HG03108 (cell line): Measurements from ENCODE around the gene PLA2R1.
A peak's percentile ranks its signal among the peaks of the same experiment; 100 is the strongest.
"Not testable (repeated sequence)": the region's sequence is repeated elsewhere in the genome, so short reads cannot be mapped to it uniquely, and the experiment has no call there.

Experiments used
- ATAC-seq: cut with Tn5 transposase; IDR thresholded peaks from one replicate; pipeline ENCODE4 v1.9.1; 2021; ENCODE audit warnings: moderate library complexity; ENCODE audit not compliant: unreplicated experiment

PLA2R1 gene

DNA sequence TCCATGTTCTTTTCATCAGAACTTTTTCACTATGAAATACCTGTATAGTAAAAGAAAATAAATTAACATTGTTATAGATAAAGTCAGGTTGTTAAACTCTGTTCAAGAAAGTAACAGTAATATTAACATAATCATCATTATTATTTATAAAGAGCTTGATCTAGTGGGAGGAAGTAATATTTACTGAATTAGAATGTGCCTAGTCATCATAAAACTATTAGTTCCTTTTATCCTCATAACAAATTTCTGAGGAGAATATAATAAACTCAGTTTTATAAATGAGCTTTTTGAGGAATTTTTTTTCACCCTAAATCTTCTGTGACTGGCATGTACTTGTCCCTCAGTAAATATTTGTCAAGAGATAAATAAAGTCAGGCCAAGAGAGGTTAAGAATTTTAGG, 78.4 kb downstream of the PLA2R1 start:
- ATAC-seq: no peak

DNA sequence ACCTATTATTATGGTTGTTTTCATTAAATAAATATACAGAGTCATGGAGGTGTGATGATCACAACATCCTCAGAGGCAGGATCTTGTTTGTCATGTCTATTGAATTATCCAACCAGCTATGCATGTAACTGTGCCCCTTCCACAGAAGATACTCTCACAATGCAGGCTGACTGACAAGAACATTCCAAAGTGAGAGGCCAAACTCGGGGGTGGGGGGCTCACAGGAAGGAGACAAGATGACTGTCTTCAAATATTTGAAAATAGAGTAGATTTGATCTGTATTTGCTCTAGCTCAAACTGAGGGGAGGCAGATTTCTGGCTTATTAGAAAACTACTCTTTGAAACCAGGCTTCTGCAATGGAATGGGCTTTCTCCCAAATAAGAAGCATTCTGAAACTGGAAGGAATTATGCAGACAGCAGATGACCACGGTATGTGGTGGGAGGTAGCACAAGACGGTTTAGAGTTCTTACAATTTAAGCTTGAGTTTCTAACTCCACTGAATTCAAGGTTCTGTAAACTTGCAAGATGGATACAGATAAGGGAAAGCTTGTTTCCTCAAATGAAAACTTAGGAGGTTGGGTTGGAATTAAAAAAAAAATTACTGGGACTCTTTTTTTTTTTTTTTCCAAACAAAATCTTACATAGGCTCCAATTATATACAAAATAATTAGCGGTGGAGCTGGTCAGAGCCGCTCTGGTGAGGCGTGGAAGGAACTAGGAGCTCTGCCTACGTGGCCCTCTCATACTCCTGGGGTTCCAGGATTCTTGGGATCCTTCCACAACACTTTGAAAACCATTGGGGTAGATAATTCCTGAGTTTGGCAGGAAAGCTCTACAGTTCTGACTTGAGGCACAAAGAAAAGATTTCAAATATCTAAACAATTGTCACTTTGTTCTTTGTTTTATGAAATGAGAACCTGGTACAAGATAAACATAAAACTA, 79.3 kb downstream of the PLA2R1 start:
- ATAC-seq: no peak

DNA sequence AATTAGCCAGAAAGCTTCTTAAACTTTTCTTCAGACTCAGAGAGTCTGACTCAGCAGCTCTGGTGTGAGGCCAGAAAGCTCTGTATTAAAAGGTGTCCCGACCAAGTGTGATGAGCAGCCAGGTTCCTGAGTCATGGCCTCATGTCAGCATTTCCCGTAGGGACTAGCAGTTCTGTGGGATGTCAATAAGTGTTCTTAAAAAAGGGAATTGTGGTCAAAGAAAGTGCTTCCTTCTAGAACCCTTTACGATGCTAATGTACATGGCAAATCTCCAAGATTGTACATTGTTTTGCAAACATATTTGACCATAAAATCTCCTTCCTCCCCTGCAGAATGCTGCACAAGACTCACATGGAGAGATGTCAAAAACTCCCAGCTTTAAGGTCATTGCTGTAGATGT, 80.1 kb downstream of the PLA2R1 start:
- ATAC-seq: no peak

DNA sequence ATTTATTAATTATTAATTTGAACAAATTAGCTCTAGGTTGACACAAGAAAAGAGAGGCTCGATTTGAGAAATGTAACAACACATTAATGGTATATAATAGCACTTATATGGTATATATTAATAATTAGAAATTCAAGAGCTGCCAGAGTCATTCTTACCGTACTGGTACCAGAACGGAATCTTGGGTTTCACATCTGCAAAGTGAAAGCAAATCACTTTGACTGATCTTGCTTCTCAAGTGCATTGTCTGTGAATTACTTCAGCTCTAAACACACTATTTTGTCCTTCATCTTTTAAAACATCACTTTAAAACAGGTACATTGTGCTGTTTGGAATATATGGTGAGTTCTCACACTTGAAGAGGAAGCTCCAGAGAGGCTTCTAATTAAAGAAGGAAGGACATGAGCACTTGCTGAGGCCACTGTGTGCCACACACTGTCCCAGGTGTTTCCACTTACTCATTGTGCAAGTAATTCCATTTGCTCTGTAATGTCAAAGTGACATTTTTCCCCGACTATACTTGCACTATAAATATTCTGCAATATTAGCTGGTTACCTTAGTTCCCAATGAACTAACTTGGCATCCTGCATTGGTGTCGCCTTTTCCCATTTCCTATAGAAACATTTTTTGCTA, 85.8 kb downstream of the PLA2R1 start:
- ATAC-seq: no peak

DNA sequence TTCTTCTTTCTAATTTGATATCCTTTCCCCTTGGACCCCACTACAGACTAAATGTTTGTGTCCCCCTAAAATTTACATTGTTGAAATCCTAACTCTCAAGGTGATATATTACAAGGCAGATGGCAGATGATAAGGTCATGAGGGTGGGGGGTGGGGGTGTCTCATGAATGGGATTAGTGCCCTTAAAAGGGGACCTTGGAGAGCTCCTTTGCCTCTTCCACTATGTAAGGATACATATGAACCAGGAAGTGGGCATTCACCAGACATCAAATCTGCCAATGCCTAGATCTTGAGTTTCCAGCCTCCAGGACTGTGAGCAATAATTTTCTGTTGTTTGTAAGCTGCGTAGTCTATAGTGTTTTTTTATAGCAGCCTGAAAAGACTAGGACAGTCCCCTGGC, 89.1 kb downstream of the PLA2R1 start:
- ATAC-seq: no peak

DNA sequence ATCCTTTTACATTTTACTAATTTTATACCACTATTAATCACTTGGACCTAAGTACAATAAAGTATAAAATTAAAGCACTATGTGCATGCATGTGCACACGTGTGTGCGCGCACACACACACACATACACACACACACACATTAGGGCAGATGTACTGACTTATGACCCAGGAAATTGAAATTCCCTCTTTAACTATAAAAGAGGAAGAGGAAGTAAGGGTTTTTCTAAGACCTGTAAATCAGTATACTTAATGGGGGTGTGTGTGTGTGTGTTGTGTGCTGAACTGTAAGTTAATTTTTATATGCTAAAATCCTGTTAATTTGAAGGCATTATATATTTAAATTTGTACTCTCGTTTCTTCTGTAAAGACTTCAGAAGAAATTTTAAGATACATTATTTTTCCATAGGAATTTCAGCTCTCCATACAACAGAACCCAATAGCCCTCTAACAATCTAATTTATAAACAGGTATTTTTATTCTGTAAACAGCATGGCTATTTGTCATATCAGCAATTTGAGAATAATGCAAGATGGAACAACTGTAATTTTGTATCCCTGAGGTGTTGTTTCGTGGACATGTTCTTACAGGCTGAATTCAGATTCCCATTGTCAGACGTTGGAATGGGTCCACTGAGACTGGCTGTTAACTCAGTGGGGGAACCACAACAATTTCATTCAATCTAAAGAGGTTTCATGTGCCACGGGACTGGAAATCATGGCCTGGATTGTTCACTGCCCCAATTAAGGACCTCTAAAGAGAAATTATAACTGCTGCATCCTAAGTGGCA, 90.9 kb downstream of the PLA2R1 start:
- ATAC-seq: no peak

DNA sequence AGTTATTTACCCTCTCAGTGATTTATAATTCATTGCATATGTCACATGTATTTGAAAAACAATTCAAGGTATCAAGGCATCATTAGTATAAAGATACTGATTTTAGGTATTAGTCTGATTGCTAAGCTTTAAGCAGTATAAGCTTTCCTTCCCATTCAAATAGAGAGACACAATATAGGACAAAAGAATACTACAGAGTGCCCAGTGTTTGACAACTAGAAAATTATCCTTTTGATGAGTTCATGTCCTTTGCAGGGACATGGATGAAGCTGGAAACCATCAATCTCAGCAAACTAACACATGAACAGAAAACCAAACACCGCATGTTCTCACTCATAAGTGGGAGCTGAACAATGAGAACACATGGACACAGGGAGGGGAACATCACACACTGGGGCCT, 91.9 kb downstream of the PLA2R1 start:
- ATAC-seq: not testable (repeated sequence)

DNA sequence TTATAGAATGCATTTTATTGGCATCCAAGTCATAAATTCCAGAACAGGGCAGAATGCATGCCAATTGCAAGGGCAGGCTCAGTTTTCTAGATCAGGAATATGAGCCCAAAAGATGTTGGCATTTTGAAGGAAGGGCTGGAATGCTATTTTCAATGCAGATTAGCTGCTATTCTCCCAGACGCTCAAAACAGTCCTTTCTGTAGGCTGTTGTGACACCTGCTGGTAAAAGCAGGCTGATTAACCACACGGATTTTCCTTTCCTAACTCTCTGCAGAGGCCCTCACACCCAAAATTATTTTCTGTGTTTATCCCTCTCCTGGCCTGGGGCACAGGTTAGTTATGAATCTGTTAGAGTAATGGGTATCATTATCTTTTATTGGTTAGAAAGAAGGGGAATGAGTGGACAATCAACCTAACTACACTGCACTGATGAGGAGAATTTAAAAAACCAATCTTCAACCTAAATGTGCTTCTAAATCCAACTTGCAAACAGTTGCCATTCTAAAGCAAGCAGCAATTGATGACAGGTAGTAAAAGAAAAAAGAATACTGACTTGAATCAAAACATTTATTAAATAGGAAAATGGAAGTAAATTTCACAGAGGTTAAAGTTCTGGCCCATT, 94.0 kb downstream of the PLA2R1 start:
- no peak for ATAC-seq

DNA sequence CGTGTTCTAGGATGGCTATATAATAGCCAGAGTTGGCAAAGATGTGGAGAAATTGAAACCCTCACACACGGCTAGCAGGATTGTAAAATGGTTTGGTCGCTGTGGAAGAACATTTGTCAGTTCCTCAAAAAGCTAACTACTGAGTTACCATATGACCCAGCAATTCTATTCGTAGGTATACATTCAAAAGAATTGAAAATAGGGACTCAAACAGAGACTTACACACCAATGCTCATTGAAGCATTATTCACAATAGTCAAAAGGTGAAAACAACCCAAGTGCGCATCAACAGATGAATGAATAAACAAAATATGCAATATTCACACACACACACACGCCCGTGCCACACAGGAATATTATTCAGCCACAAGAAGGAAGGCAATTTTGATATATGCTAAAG, 98.7 kb downstream of the PLA2R1 start:
- peak; percentile 77 for ATAC-seq

DNA sequence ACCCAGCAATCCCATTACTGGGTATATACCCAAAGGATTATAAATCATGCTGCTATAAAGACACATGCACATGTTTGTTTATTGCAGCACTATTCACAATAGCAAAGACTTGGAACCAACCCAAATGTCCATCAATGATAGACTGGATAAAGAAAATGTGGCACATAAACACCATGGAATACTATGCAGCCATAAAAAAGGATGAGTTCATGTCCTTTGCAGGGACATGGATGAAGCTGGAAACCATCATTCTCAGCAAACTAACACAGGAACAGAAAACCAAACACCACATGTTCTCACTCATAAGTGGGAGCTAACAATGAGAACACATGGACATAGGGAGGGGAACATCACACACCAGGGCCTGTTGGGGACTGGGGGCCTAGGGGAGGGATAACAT, 99.9 kb downstream of the PLA2R1 start:
- not testable (repeated sequence) for ATAC-seq

DNA sequence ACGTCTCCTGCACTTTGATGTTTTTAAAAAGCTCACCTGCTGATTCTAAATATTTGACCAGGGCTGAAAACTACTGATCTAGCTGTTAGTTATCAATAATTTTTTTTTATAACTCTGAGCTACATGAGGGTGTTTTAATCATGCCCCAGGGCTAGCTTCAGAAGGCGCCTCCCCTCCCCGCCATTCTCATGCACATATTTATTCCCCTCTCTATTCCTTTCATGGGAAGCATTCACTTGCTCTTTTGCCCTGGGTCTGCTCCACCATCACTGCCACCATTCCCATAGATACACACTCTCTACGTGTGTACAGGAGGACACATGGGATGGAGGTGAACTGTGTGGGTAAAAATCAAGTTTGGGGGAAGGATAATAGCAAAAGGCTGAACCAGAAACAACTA, 101.0 kb downstream of the PLA2R1 start:
- no peak for ATAC-seq

DNA sequence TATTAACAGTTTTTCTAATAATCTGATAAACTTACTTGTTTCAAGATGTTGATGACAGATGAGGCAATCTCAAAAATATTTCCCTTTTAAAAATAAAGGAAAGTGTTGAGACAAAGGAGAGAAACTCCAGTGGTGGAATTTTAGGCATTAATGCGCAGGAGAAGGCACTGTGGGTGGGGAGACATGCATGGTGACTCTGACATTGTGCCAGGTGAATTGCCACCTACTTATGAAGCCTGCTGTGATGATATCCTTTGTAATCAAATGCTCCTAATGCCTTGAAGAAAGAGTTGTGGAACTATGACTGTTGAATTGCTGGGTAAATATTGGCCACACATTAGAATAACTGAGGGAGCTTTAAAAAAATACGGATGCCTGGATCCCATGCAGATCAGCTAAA, 101.4 kb downstream of the PLA2R1 start:
- ATAC-seq: no peak

DNA sequence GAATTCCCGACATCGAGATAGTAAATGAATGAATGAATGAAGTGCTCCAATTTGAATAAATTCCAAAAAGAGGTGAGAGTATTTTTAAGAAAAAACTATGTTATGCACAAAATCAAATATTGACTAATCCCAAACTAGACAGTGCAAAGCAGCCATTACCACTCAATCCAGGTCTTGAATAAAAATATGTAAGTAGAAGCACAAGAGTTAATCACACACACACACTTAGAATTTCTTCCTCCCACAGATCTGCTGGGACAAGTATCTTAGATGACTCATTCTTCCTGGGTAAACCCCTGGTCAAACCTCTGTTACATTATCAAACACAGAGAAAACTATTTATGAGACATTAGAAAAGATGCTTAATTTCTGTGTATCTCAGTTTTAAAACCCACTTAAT, 102.0 kb downstream of the PLA2R1 start:
- peak; percentile 59 for ATAC-seq

DNA sequence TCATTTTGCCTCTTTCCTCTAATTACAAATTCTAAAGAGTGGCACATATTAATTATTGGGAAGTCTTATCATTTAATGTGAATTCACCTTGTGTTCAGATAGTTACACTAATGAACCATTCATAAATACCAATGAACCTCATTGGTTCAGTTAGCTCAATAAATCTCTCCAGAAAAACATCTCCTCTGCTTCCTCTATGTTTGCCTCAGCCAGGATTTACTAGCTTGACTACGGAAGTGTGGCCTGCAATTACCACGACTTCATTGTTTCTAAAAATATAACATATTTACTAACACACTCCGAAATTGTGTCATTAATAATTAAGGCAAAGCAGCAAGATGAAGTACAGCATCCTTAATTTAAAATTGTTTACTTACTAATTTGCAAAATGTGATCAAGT, 103.3 kb downstream of the PLA2R1 start:
- no peak for ATAC-seq

DNA sequence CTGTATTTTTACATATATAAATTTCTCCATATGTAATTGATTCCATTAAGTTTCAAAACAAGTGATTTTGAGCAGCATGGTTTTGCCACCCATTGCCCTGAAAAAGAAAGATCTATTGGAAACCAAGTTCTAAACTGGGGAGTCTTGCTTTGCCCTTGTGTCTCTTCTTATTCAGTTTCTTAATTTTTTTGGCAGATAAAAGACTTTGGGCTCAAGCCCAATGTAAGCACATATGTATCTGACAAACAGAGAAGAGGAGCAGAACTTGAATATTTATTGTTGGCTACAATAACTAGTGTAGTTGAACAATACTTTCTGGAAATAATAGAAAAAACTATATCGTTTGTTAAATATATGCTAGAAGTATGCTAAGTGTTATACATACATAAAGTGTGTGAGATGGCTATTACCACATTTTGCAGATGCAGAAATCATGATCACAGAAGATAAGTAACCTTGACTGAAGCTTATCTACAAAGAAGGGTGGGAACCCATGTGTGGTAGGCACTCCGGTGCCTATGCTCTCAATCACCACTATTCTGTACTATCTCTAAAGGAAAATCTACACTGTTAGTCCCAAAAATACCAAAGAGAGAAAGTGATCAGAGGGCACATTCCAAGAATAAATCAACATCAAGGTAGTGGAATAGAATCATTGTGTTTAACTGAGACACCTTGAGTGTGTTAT, 109.1 kb downstream of the PLA2R1 start:
- no peak for ATAC-seq

DNA sequence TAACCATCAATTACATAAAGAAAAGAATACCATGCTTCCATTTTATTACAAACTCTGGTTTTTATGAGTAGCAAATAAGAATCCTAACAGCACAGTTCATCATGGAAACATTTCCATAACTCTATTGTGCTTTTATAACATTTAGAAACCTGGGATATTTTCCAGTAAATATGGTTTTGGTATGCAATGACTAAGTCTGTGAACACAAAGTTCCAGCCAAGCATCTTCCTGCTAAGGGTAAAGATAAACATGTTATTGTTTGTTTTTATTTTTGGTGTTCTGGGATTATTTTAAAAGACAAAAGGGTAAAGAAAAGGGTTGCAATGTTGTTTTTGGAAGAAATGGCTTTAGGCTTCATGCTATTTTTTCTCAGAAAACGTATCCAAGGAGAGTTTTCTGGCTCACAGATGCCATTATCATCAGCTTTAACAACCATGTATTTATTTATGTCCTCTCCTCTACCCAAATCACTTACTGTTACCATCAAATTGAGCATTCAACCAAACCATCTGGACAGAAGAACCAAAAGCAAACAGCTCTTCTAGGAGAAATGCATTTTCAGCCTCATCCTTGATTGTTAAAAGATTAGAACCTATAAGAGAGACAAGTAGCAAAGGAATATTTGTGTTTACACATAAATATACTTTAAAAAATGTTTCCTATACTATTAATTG, 116.0 kb downstream of the PLA2R1 start:
- no peak for ATAC-seq

DNA sequence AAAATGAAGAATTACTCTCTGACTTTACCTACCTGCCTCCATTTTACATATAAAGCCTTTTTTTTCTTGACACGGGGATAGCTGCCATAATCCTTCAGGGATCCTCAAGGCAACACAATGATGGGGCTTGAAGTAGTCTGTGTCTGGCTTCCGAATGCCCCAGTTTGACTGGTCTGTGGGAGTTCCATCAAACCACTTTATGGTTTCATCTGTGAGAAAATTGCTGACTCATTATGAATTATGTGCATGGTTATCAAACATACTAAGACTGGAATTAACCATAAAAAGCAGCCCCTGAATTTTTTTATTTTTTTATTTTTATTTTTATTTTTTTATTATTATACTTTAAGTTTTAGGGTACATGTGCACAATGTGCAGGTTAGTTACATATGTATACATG, 117.5 kb downstream of the PLA2R1 start:
- no peak for ATAC-seq

DNA sequence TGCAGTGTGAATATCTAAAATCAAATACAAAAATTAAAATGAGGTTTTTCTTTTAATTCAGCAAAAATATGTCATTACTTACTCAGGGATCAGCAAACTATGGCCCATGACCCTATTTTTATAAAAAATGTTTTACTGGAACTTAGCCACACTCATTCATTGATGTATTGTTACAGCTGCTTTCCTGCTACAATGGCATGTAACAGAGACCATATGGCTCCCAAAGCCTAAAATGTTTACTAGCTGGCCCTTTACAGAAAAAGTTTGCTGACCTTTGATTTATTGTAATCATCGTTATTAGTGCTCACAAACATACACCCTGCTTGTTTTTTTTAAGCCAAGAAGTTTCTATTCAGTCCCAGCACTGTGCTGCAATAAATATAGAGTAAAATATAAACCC, 120.3 kb downstream of the PLA2R1 start:
- ATAC-seq: no peak

DNA sequence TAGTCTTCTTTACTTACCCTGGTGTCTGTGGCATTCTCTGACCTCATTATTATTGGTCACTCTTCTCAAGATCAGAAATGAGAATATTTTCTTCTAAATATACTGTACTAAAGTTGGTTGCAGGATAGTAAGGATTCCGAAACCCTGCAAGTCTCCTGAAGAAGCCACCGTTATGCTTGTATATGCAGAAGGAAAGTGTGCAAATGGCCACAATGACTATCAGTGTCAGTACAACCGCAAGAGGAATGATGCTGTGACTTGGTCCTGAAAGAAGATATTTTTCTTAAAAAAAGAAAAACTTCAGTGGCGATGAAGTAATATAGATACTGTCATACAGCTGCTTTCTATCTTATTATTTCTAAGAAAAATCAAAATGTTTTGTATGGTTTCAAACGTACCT, 120.7 kb downstream of the PLA2R1 start:
- ATAC-seq: no peak

DNA sequence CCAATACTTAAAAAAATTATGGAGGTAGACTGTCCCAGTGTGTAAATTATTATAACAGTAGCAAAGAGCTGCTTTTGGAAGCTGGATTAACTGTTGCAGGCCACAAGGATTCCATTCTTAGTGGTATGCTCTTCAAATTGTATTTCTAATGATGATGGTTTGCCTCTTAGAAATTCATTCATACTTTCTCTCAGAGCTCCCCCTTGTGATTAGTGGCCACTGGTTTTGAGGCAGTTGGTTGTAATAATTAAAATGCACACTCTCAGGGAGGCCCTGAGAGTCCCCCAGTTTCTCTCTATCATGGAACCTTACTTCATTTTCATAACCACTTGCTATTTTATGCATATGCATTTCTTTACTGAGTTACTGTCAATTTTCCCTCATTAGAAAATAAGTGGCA, 122.5 kb downstream of the PLA2R1 start:
- peak; percentile 77 for ATAC-seq
